ENCODE measurements around the gene SRSF1. TPM values are rescaled to one million over a fixed set of nuclear protein-coding genes. Genes with fewer than 3 reads are reported as not detected.

SRSF1 gene
- total RNA-seq, 2 experiments from 2014 or later = 382 to 383 TPM

DNA sequence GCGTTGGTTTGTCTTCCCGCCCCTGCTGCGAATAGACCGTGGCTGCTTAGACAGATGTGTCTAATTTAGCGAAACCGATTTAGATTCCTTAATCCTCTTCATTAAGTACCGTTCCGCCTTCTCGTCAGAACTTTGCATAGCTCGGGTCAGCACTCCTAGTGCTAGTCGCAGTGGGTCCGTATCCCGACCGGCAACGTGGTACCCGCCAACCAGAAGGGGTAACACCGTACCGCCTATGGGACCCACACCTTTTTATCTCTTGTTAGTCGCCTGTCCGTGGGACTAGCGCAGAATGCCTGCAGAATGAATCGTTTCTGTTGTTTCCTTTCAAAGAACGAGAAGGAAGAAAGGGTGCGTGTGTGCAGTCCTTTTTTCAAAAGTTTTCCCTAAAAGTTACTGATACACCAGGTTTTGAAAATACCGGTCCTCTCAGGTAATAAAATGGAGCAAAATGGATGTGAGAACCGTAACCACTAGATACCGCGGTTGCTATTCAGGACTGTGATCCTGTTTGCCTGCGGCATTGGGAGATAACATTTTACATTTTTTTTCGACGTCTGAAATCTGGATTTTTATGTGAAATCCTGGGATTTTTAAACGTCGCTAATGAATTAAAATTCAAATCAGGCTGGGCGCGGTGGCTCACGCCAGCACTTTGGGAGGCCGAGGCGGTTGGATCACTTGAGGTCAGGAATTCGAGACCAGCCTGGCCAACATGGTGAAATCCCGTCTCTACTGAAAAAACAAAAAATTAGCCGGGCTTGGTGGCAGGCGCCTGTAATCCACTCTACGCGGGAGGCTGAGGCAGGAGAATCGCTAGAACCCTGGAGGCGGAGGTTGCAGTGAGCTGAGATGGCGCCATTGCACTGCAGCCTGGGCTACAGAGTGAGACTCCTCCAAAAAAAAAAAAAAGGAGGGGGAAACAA lies 998 bp upstream of the SRSF1 start:
- ChIA-PET CTCF (interaction anchor here (0.6 to 2.7 kb wide), 13 partner anchors 9 to 192 kb away, joined by 3 to 15 read pairs (median 5); partner anchors contain the start of gene MRPS23), POLR2A (interaction anchor here (0.6 to 3.6 kb wide), 29 partner anchors 9 to 1885 kb away, joined by 3 to 37 read pairs (median 5); partner anchors contain the start of genes DYNLL2, MRPS23, RPS6KB1 and TRIM25)
- Mint-ChIP-seq H3K4me3 (peak overlapping the region; percentile 99), H3K27me3 (ENCODE audit: low read depth) (no peaks in the 10 kb centered on the region), H3K36me3 (ENCODE audit: low read depth) (peaks cover 50% of the 10 kb centered on the region), H3K9me3 (ENCODE audit: insufficient read depth) (no peaks in the 10 kb centered on the region), H3K27ac (peak overlapping the region; percentile 99), H3K4me1 (ENCODE audit: low read depth) (peaks cover 43% of the 10 kb centered on the region)
- ATAC-seq (peak; percentile 32), DNase-seq (no peak)

GRCh38 chr17:58006560-58006923 lies 504 bp downstream of the SRSF1 start:
- H3K9me3 Mint-ChIP-seq (ENCODE audit: insufficient read depth) = no peaks in the 10 kb centered on the region
- ATAC-seq (peak; percentile 7), DNase-seq (peak; percentile 65)
- ChIA-PET POLR2A (interaction anchor here (0.6 to 3.6 kb wide), 17 partner anchors 9 to 749 kb away, joined by 3 to 37 read pairs (median 11); partner anchors contain the start of genes DYNLL2, MRPS23 and VEZF1), CTCF (interaction anchor here (1.2 to 3.4 kb wide), 8 partner anchors 10 to 167 kb away, joined by 3 to 12 read pairs (median 6); no protein-coding TSS in a partner anchor)
- H3K4me3 Mint-ChIP-seq = peak overlapping the region; percentile 99
- peaks cover 56% of the 10 kb centered on the region for H3K4me1 Mint-ChIP-seq (ENCODE audit: low read depth)
- H3K27me3 Mint-ChIP-seq (ENCODE audit: low read depth) = no peaks in the 10 kb centered on the region
- H3K36me3 Mint-ChIP-seq (ENCODE audit: low read depth) = peaks cover 63% of the 10 kb centered on the region
- H3K27ac Mint-ChIP-seq = peak overlapping the region; percentile 99

- peak overlapping the region; percentile 99 for H3K4me3 Mint-ChIP-seq
- peak; percentile 8 for ATAC-seq
- no peaks in the 10 kb centered on the region for H3K9me3 Mint-ChIP-seq (ENCODE audit: insufficient read depth)
- POLR2A ChIA-PET = interaction anchor here (1.2 to 3.6 kb wide), 12 partner anchors 8 to 338 kb away, joined by 3 to 37 read pairs (median 15); partner anchors contain the start of genes DYNLL2, MRPS23 and VEZF1
- DNase-seq = no peak
- CTCF ChIA-PET = interaction anchor here (1.2 to 3.4 kb wide), 6 partner anchors 9 to 167 kb away, joined by 3 to 12 read pairs (median 6); no protein-coding TSS in a partner anchor
- no peaks in the 10 kb centered on the region for H3K27me3 Mint-ChIP-seq (ENCODE audit: low read depth)
- H3K36me3 Mint-ChIP-seq (ENCODE audit: low read depth) = peaks cover 65% of the 10 kb centered on the region
- peaks cover 62% of the 10 kb centered on the region for H3K4me1 Mint-ChIP-seq (ENCODE audit: low read depth)
- H3K27ac Mint-ChIP-seq = peak overlapping the region; percentile 99
Observed at GRCh38 chr17:58005728-58006559, 1.1 kb downstream of the SRSF1 start.

DNA sequence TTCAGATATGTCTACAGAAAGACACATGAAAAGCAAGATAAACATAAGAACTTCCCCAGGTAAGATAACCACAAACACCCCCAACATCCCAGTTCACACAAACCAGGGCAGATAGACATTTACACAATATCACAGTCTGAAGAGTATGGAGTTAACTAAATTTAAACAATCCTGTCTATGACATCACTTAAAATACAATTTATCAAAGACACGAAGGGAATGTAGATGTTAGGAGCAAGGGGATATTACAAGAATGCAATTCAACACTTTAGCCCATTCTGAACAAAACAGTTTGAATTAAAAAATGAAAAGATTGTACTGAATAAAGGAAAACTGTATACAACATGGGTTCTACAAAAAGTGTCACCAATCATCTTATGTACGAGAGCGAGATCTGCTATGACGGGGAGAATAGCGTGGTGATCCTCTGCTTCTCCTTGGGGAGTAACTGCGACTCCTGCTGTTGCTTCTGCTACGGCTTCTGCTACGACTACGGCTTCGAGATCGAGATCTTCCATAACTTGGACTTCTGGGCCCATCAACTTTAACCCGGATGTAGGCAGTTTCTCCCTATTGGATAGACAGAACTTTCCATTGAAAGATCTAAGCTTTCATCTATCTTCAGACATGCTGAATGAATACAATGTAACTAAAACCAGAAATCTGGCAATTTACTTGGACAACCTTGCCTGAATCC lies 1.9 kb downstream of the SRSF1 start:
- ChIA-PET POLR2A (interaction anchor here (2.7 to 3.6 kb wide), 3 partner anchors 8 to 165 kb away, joined by 8 to 37 read pairs (median 29); partner anchors contain the start of gene DYNLL2), CTCF (interaction anchor here (1.3 to 3.4 kb wide), 3 partner anchors 8 to 19 kb away, joined by 4 to 12 read pairs (median 11); no protein-coding TSS in a partner anchor)
- Mint-ChIP-seq H3K27ac (peak overlapping the region; percentile 99), H3K4me1 (ENCODE audit: low read depth) (peaks cover 67% of the 10 kb centered on the region), H3K4me3 (peak overlapping the region; percentile 99), H3K36me3 (ENCODE audit: low read depth) (peaks cover 70% of the 10 kb centered on the region), H3K27me3 (ENCODE audit: low read depth) (no peaks in the 10 kb centered on the region), H3K9me3 (ENCODE audit: insufficient read depth) (no peaks in the 10 kb centered on the region)
- DNase-seq (no peak), ATAC-seq (no peak)

GRCh38 chr17:58004060-58004459 lies 3.0 kb downstream of the SRSF1 start:
- peaks cover 76% of the 10 kb centered on the region for H3K36me3 Mint-ChIP-seq (ENCODE audit: low read depth)
- ChIA-PET POLR2A (no interaction called here), CTCF (interaction anchor here (3.4 kb wide), 1 partner anchor 18 kb away, joined by 12 read pairs; no protein-coding TSS in a partner anchor)
- peaks cover 68% of the 10 kb centered on the region for H3K4me1 Mint-ChIP-seq (ENCODE audit: low read depth)
- H3K9me3 Mint-ChIP-seq (ENCODE audit: insufficient read depth) = no peaks in the 10 kb centered on the region
- no peaks in the 10 kb centered on the region for H3K27me3 Mint-ChIP-seq (ENCODE audit: low read depth)
- no peak for DNase-seq
- ATAC-seq = no peak
- peak overlapping the region; percentile 99 for H3K4me3 Mint-ChIP-seq
- H3K27ac Mint-ChIP-seq = no peak overlapping the region

DNA sequence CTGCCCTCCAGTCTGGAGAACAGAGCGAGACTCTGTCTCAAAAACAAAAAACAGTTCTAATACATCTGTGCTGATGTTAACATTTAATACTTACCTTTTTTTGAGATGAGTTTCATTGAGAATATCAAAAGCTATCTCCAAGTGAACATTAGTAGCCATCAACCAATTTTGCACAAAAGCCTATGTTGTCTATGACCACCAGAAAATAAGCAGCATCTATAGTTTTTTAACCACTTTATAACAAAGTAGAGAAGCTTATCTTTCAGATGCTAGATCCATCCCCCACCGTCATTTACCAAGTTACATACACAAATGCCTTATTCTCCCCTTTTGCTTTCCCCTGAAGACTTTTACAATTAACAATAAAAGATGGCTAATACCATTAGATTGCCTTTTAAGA lies 4.1 kb downstream of the SRSF1 start:
- H3K27me3 Mint-ChIP-seq (ENCODE audit: low read depth) = no peaks in the 10 kb centered on the region
- DNase-seq = no peak
- peaks cover 65% of the 10 kb centered on the region for H3K4me1 Mint-ChIP-seq (ENCODE audit: low read depth)
- POLR2A ChIA-PET = interaction anchor here (1.0 kb wide), 1 partner anchor 10 kb away, joined by 3 read pairs; no protein-coding TSS in a partner anchor
- no peak for ATAC-seq
- H3K36me3 Mint-ChIP-seq (ENCODE audit: low read depth) = peaks cover 79% of the 10 kb centered on the region
- peak overlapping the region; percentile 50 for H3K27ac Mint-ChIP-seq
- H3K4me3 Mint-ChIP-seq = peak overlapping the region; percentile 1
- CTCF ChIA-PET = interaction anchor here (0.9 to 7.2 kb wide), 5 partner anchors 10 to 169 kb away, joined by 4 to 138 read pairs (median 37); partner anchors contain the start of gene VEZF1
- H3K9me3 Mint-ChIP-seq (ENCODE audit: insufficient read depth) = no peaks in the 10 kb centered on the region

- peaks cover 81% of the 10 kb centered on the region for H3K36me3 Mint-ChIP-seq (ENCODE audit: low read depth)
- POLR2A ChIA-PET = interaction anchor here (1.0 to 2.0 kb wide), 2 partner anchors 9 to 12 kb away, joined by 3 to 8 read pairs; no protein-coding TSS in a partner anchor
Observed at GRCh38 chr17:58002154-58002948, 4.7 kb downstream of the SRSF1 start.

GRCh38 chr17:58001461-58002124 lies 5.5 kb downstream of the SRSF1 start:
- CTCF ChIA-PET = interaction anchor here (0.7 to 7.2 kb wide), 13 partner anchors 8 to 167 kb away, joined by 3 to 138 read pairs (median 16); partner anchors contain the start of genes MRPS23 and VEZF1
- Mint-ChIP-seq H3K4me3 (no peak overlapping the region), H3K27ac (no peak overlapping the region), H3K4me1 (ENCODE audit: low read depth) (peaks cover 70% of the 10 kb centered on the region), H3K27me3 (ENCODE audit: low read depth) (no peaks in the 10 kb centered on the region), H3K36me3 (ENCODE audit: low read depth) (peaks cover 84% of the 10 kb centered on the region), H3K9me3 (ENCODE audit: insufficient read depth) (no peaks in the 10 kb centered on the region)
- DNase-seq (no peak), ATAC-seq (no peak)
- POLR2A ChIA-PET = interaction anchor here (0.7 to 2.0 kb wide), 4 partner anchors 9 to 114 kb away, joined by 3 to 8 read pairs (median 3); partner anchors contain the start of gene VEZF1

More at GRCh38 chr17:58002154-58002948, 4.7 kb downstream of the SRSF1 start:
- H3K27me3 Mint-ChIP-seq (ENCODE audit: low read depth) = no peaks in the 10 kb centered on the region
- H3K27ac Mint-ChIP-seq = peak overlapping the region; percentile 50
- CTCF ChIA-PET = interaction anchor here (0.9 to 7.2 kb wide), 8 partner anchors 9 to 168 kb away, joined by 3 to 138 read pairs (median 40); partner anchors contain the start of gene VEZF1
- ATAC-seq (no peak), DNase-seq (no peak)
- peaks cover 63% of the 10 kb centered on the region for H3K4me1 Mint-ChIP-seq (ENCODE audit: low read depth)
- no peaks in the 10 kb centered on the region for H3K9me3 Mint-ChIP-seq (ENCODE audit: insufficient read depth)
- H3K4me3 Mint-ChIP-seq = peak overlapping the region; percentile 1

DNA sequence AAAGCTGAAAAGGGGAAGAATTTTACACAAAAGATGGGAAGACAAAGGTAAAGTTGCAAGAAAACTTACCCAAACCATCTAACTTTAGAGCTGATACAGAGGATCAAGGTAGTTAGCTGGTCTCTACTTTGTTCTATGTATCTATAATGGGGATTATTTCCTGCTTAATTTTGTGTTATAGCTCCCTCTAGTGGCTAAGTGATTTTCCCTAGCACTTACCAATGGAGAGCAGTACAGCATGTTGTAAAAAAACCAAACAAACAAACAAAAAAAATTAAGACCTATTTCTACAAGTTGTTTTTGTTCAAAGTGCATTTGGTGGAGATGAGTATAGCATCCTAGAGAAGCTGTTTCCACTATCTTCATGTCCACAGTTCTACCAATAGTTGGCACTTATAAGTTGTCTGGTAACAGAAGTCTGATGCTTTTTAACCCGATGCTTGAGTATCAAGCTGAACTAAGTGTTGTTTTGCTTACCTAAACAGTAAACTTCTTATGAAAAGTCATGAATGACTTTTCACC lies 7.5 kb downstream of the SRSF1 start:
- Mint-ChIP-seq H3K4me3 (no peak overlapping the region), H3K9me3 (ENCODE audit: insufficient read depth) (no peaks in the 10 kb centered on the region), H3K4me1 (ENCODE audit: low read depth) (peaks cover 72% of the 10 kb centered on the region), H3K36me3 (ENCODE audit: low read depth) (peaks cover 69% of the 10 kb centered on the region), H3K27ac (no peak overlapping the region), H3K27me3 (ENCODE audit: low read depth) (no peaks in the 10 kb centered on the region)
- ChIA-PET CTCF (interaction anchor here (0.6 to 7.2 kb wide), 55 partner anchors 8 to 742 kb away, joined by 3 to 138 read pairs (median 5); partner anchors contain the start of genes CUEDC1, HSF5, MKS1 and MRPS23), POLR2A (interaction anchor here (0.5 to 4.5 kb wide), 6 partner anchors 7 to 438 kb away, joined by 3 to 29 read pairs (median 4); partner anchors contain the start of genes MRPS23 and SRSF1)
- DNase-seq (no peak), ATAC-seq (peak; percentile 76)
